ENCODE results near the gene SSR4. TPM values are rescaled to one million over a fixed set of nuclear protein-coding genes. Genes with fewer than 3 reads are reported as not detected.
A peak's percentile ranks its signal among the peaks of the same experiment; 100 is the strongest.

SSR4 gene
- total RNA-seq, 2 donors from 2014 or later: 266 to 306 TPM

DNA sequence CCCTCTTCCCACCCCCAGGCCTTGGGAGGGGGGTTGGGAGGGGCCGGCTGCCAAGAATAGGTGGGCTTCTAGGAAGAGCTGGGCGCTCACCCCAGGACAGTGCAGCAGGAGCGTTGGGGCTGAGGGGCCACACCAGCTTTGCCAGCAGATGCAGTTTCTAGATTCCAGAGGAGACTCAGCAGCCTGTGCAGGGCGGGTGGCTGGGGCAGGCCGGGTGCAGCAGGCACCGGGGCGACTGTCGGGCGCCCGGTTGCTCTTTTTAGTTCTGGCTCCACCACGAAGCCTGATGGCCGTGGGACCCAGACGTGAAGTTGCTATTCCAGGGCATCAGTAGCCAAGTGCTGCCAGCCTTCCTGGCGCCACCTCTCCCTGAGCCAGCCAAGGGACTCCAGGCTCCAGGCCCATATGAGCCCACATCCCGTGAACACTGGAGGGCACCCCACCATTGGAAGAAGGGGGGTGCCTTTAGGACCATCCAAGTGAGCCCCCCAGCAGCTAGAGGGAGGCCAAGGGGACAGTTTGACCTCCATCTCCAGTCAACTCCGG, 5.8 kb downstream of the SSR4 start:
- H3K36me3 Mint-ChIP-seq: no peaks in the 10 kb centered on the region
- H3K9me3 Mint-ChIP-seq: no peaks in the 10 kb centered on the region
- peaks cover 5 to 6% of the 10 kb centered on the region in 2 donors for H3K4me1 Mint-ChIP-seq (ENCODE audit: low read depth in 2 of 2)
- H3K27me3 Mint-ChIP-seq: no peaks in the 10 kb centered on the region
- DNase-seq (ENCODE audit: low spot score) (no peak), ATAC-seq (no peak)
- H3K27ac Mint-ChIP-seq: no peak overlapping the region
- no peak overlapping the region for H3K4me3 Mint-ChIP-seq

- Mint-ChIP-seq H3K36me3 (no peaks in the 10 kb centered on the region), H3K27me3 (no peaks in the 10 kb centered on the region), H3K4me1 (ENCODE audit: low read depth in 2 of 2) (peaks cover 5 to 6% of the 10 kb centered on the region in 2 donors), H3K4me3 (no peak overlapping the region), H3K27ac (no peak overlapping the region), H3K9me3 (no peaks in the 10 kb centered on the region)
- DNase-seq (ENCODE audit: low spot score): no peak
- ATAC-seq: no peak
Observed at GRCh38 chrX:153800746-153801145, 6.3 kb downstream of the SSR4 start.

DNA sequence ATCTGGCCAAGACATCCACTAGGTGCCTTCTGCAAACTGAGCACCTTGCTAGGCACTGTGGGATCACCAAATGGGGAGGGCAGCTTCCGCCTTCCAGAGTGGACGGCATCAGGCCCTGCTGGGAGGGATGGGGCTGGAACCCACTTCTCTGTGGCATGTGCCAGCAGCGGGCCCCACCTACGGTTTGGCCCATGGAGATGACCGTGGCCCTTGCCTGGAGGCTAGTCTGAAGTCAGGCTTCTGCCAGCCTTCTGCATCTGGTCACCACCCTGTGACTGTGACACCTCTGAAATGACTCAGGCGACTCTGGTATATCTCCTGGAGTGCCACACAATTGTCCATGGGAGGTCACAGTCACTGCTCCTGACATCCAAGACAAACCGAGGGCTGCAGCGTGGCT, 7.2 kb downstream of the SSR4 start:
- Mint-ChIP-seq H3K27me3 (no peaks in the 10 kb centered on the region), H3K27ac (no peak overlapping the region), H3K9me3 (no peaks in the 10 kb centered on the region), H3K4me1 (ENCODE audit: low read depth in 2 of 2) (no peaks in the 10 kb centered on the region), H3K36me3 (no peaks in the 10 kb centered on the region), H3K4me3 (no peak overlapping the region)
- no peak for DNase-seq (ENCODE audit: low spot score)
- ATAC-seq: no peak

DNA sequence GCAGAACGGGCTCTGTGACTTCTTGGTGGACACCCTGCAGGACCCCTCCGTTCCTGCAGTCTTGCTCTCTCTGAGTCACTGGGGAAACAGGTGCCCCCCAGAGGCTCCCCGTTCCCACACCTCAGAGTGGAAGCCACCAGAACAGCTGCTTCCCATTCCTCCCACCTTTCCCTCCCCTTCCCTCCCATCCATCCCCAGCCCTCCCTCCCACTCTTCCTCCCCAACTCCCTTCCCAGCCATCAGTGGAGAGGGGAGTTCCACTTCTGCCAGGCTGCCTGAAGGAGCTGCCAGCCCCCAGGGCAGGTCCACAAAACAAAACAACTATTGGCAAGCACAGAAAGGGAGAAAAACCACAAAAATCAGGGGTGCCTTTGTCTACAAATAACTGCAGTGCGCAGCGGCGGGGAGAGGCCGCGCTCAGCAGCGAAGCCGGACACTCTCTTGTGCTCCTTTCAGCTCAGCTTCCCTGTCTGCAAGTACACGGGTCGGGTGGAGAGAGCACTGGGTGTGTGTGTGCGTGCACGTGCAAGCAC, 8.1 kb downstream of the SSR4 start:
- ATAC-seq (no peak), DNase-seq (ENCODE audit: low spot score) (no peak)
- H3K4me1 Mint-ChIP-seq (ENCODE audit: low read depth in 2 of 2): no peaks in the 10 kb centered on the region
- H3K9me3 Mint-ChIP-seq: no peaks in the 10 kb centered on the region
- no peaks in the 10 kb centered on the region for H3K27me3 Mint-ChIP-seq
- H3K4me3 Mint-ChIP-seq: no peak overlapping the region
- H3K27ac Mint-ChIP-seq: no peak overlapping the region
- no peaks in the 10 kb centered on the region for H3K36me3 Mint-ChIP-seq

GRCh38 chrX:153803211-153804099, 9.0 kb downstream of the SSR4 start:
- Mint-ChIP-seq H3K9me3 (no peaks in the 10 kb centered on the region), H3K27ac (no peak overlapping the region), H3K36me3 (no peaks in the 10 kb centered on the region), H3K4me3 (no peak overlapping the region), H3K4me1 (ENCODE audit: low read depth in 2 of 2) (peaks cover 0 to 3% of the 10 kb centered on the region in 2 donors), H3K27me3 (peaks cover 0 to 2% of the 10 kb centered on the region in 2 donors)
- ATAC-seq (no peak), DNase-seq (ENCODE audit: low spot score) (no peak)

DNA sequence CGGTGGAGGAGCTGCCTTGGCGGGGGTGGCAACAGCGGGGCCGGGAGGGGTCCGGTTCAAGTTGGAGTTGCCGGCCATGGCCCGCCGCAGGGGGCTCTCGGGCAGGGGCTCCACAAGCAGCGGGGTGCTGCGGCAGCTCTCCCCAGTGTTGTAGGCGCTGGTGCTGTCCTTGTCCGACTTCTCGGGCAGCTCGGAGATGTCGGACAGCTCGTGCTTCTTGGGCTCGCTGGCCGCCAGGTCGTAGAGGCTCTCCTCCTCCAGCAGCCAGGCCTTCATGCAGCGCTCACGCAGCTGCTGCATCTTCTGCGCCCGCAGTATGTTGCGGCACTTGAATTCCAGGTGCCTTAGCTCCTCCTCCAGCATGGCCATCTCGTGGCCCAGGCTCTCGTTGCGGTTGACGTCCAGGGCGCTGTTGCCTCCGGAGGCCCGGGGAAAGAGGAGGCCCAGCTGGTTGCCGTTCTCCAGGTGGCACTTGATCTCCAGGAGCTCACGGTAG, 9.7 kb downstream of the SSR4 start:
- H3K27ac Mint-ChIP-seq: no peak overlapping the region
- H3K36me3 Mint-ChIP-seq: no peaks in the 10 kb centered on the region
- H3K4me3 Mint-ChIP-seq: no peak overlapping the region
- H3K4me1 Mint-ChIP-seq (ENCODE audit: low read depth in 2 of 2): peaks cover 0 to 6% of the 10 kb centered on the region in 2 donors
- ATAC-seq (no peak), DNase-seq (ENCODE audit: low spot score) (no peak)
- H3K9me3 Mint-ChIP-seq: no peaks in the 10 kb centered on the region
- H3K27me3 Mint-ChIP-seq: peaks cover 0 to 2% of the 10 kb centered on the region in 2 donors

DNA sequence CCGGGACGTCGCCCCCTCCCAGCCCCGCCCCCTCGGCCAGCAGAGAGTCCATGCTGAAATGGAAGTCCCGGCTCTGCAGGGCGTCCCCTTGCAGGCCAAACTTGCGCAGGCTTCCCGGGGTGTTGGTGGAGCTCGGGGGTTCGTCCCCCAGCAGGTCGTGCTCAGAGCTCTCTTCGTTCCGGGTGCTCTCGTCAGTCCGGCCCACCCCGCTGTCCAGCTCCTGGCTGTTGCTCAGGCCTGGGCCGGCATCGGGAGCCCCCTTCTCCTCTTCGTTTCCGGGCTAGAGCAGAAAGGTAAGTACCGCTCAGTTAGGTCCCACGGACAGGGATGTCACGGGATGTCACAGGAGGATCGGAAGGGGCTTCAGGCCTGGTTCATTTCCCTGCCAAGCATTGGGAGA, 10.2 kb downstream of the SSR4 start:
- Mint-ChIP-seq H3K27me3 (peaks cover 0 to 2% of the 10 kb centered on the region in 2 donors), H3K4me3 (no peak overlapping the region), H3K4me1 (ENCODE audit: low read depth in 2 of 2) (peaks cover 0 to 6% of the 10 kb centered on the region in 2 donors), H3K36me3 (no peaks in the 10 kb centered on the region), H3K27ac (no peak overlapping the region), H3K9me3 (no peaks in the 10 kb centered on the region)
- ATAC-seq: no peak
- no peak for DNase-seq (ENCODE audit: low spot score)

- H3K36me3 Mint-ChIP-seq: no peaks in the 10 kb centered on the region
- peaks cover 0 to 2% of the 10 kb centered on the region in 2 donors for H3K27me3 Mint-ChIP-seq
- H3K4me1 Mint-ChIP-seq (ENCODE audit: low read depth in 2 of 2): peaks cover 0 to 6% of the 10 kb centered on the region in 2 donors
- ATAC-seq (no peak), DNase-seq (ENCODE audit: low spot score) (no peak)
- no peak overlapping the region for H3K4me3 Mint-ChIP-seq
- no peak overlapping the region for H3K27ac Mint-ChIP-seq
- no peaks in the 10 kb centered on the region for H3K9me3 Mint-ChIP-seq
Observed at GRCh38 chrX:153805436-153805835, 11.0 kb downstream of the SSR4 start.

DNA sequence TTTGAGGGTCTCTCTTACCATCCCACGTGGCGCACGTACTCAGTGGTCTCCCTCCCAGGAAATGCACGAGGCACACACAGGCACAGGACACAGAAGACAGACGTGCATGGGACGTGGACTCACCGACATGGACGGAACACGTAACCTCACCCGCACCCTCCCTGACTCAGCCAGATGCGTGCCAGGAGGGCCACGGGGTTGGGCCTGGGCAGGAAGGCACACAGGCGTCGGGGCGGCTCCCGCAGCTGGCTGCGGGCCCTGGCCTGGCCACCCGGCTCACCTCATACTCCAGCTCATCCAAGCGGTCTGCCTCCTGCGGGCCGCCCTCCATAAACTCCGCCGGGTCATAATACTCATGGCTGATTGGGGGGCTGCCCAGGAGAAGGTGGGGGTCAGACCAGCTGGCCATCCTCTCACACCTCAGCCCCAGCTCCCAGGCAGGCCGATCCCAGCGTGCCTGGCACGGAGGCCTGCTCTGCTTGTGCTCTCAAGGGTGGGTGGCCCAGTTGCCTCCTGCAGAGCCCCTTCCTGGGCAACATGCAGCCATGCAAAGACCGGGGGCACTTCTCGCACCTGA, 12.6 kb downstream of the SSR4 start:
- DNase-seq (ENCODE audit: low spot score) (no peak), ATAC-seq (no peak)
- H3K36me3 Mint-ChIP-seq: no peaks in the 10 kb centered on the region
- no peak overlapping the region for H3K4me3 Mint-ChIP-seq
- no peak overlapping the region for H3K27ac Mint-ChIP-seq
- H3K27me3 Mint-ChIP-seq: peaks cover 0 to 2% of the 10 kb centered on the region in 2 donors
- H3K4me1 Mint-ChIP-seq (ENCODE audit: low read depth in 2 of 2): peaks cover 0 to 8% of the 10 kb centered on the region in 2 donors
- H3K9me3 Mint-ChIP-seq: no peaks in the 10 kb centered on the region

GRCh38 chrX:153807976-153808375, 13.5 kb downstream of the SSR4 start:
- H3K4me1 Mint-ChIP-seq (ENCODE audit: low read depth in 2 of 2): peaks cover 0 to 12% of the 10 kb centered on the region in 2 donors
- H3K27me3 Mint-ChIP-seq: peaks cover 0 to 3% of the 10 kb centered on the region in 2 donors
- H3K4me3 Mint-ChIP-seq: no peak overlapping the region
- no peaks in the 10 kb centered on the region for H3K36me3 Mint-ChIP-seq
- no peak overlapping the region for H3K27ac Mint-ChIP-seq
- H3K9me3 Mint-ChIP-seq: no peaks in the 10 kb centered on the region
- no peak for DNase-seq (ENCODE audit: low spot score)
- ATAC-seq: no peak

GRCh38 chrX:153812220-153812619, 17.8 kb downstream of the SSR4 start:
- H3K4me3 Mint-ChIP-seq: no peak overlapping the region
- peaks cover 0 to 9% of the 10 kb centered on the region in 2 donors for H3K27me3 Mint-ChIP-seq
- H3K4me1 Mint-ChIP-seq (ENCODE audit: low read depth in 2 of 2): peaks cover 17 to 29% of the 10 kb centered on the region in 2 donors
- no peaks in the 10 kb centered on the region for H3K9me3 Mint-ChIP-seq
- no peaks in the 10 kb centered on the region for H3K36me3 Mint-ChIP-seq
- ATAC-seq (no peak), DNase-seq (ENCODE audit: low spot score) (no peak)
- no peak overlapping the region for H3K27ac Mint-ChIP-seq

GRCh38 chrX:153813161-153813560, 18.7 kb downstream of the SSR4 start:
- no peak overlapping the region for H3K27ac Mint-ChIP-seq
- H3K36me3 Mint-ChIP-seq: no peaks in the 10 kb centered on the region
- H3K4me1 Mint-ChIP-seq (ENCODE audit: low read depth in 2 of 2): peaks cover 21 to 30% of the 10 kb centered on the region in 2 donors
- H3K27me3 Mint-ChIP-seq: peaks cover 0 to 7% of the 10 kb centered on the region in 2 donors
- H3K9me3 Mint-ChIP-seq: no peaks in the 10 kb centered on the region
- H3K4me3 Mint-ChIP-seq: no peak overlapping the region
- ATAC-seq: no peak
- DNase-seq (ENCODE audit: low spot score): no peak

- no peak overlapping the region for H3K4me3 Mint-ChIP-seq
- H3K36me3 Mint-ChIP-seq: no peaks in the 10 kb centered on the region
- no peak for ATAC-seq
- peak overlapping the region in 1 of 2 donors; percentile 16 for H3K27ac Mint-ChIP-seq
- no peaks in the 10 kb centered on the region for H3K9me3 Mint-ChIP-seq
- peak; percentile 52 for DNase-seq (ENCODE audit: low spot score)
- peaks cover 21 to 33% of the 10 kb centered on the region in 2 donors for H3K4me1 Mint-ChIP-seq (ENCODE audit: low read depth in 2 of 2)
- peaks cover 0 to 7% of the 10 kb centered on the region in 2 donors for H3K27me3 Mint-ChIP-seq
Observed at GRCh38 chrX:153814591-153815315, 20.3 kb downstream of the SSR4 start.

Data from natural killer cell treated with Interleukin-12 subunit alpha and Interleukin-12 subunit beta and Interleukin-15 and Interleukin-18, amount 100 ng/mL, for 72 hours (primary cell).